Stimulated activated CD8-positive, alpha-beta memory T cell treated with anti-CD3 and anti-CD28 coated beads, Interleukin-2, amount 100 ng/mL, for 48 hours (primary cell): ENCODE data around the gene LIMD2.

Experiments used
- DNase-seq, 2 donors: peaks; one replicate each; pipeline ENCODE4 v3.0.0-alpha.2; 2020; ENCODE audit warnings: low read depth in 2 of 2

Gene LIMD2

GRCh38 chr17:63681530-63681929, 18.4 kb downstream of the LIMD2 start:
- no peak for DNase-seq

GRCh38 chr17:63680700-63681099, 19.2 kb downstream of the LIMD2 start:
- DNase-seq, result no peak

DNA sequence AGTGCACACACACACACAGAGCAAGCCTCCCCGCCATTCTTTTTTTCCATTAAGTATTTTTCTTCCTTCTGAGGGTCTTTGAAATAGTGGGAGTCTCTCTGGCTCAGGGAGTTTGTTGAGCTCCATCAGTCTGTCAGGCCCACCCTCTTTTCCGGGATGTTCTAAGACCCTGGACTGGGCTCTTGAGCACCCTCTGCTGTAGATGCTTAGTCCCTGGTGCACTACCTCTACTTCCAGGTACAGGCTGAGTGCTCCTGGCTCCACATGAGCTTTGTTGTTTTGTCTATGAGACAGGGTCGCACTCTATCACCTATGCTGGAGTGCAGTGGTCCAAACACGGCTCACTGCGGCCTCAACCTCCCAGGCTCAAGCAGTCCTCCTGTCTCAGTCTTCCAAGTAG, 20.7 kb downstream of the LIMD2 start:
- no peak for DNase-seq

GRCh38 chr17:63676584-63676983, 23.3 kb downstream of the LIMD2 start:
- no peak for DNase-seq

GRCh38 chr17:63675607-63676546, 24.0 kb downstream of the LIMD2 start:
- DNase-seq, result no peak

GRCh38 chr17:63675231-63675606, 24.7 kb downstream of the LIMD2 start:
- no peak for DNase-seq

- no peak for DNase-seq
Measured at GRCh38 chr17:63672856-63673255, 27.1 kb downstream of the LIMD2 start.

DNA sequence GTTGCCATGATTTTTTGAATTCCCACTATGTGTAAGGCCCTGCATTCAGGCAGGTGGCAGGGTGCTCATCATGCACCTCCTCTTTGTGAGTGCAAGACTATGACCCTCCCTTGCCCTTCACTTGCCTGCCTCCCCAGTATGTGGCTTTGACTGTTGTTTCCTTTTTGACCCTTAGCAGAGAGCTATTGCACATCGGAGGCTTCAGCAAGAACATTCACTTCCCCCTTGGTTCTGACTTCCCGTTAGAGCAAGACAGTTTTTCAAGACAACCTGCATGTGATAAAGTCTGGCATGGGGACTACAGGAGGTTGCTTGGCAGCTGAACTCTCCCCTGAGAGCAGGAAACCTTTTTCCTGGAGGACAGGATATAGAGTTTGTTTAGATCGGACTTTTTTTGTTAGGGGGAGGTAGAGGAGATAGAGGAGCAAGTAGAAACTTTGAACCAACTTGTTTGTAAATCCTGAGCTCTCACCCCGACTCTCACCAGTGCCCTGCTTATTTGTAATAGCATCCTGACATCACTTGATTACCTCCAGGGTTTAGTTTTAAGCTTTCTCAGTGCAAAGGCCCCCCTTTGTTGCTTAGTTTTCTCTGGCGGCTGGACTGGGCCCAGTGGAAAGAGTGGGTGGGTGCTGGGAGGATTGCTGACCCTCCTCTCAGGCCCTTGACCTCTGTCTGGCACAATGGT, 34.3 kb downstream of the LIMD2 start:
- no peak for DNase-seq

DNA sequence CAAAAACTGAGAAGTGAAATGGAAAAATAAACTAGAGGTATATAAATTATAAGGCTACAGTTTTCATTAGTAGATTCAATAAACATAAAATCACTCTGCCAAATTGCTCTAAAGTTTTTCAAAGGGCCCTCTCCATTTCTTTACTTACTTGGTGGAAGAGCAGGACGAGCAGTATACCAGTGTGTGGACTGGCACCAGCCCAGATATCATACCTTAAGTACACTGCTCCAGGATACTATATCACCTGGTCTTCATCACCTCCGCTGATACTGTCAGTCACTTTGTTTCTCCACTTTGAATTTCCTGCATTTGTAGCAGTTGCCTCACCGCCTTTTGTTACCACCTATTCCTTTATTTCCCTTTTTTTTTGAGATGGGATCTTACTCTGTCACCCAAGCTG, 40.1 kb downstream of the LIMD2 start:
- DNase-seq, result no peak

DNA sequence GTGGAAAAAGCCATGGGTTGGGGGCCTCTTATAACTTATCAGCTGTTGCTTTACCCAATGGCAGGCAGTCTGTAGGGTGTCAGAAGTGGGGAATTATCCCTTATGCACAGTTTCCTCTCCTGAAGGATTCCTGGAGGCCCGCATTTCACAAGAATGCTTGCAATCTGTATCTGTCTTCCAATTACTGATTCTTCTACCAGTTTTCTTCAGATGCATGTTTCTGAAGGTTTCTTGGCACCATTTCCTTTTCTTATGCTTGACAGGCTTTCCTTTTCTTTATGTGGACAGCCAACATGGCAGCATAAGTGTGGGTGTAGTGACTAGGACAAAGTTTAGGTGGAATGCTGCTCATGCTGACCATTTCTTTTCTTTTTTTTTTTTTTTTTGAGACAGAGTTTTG, 41.6 kb downstream of the LIMD2 start:
- no peak for DNase-seq

DNA sequence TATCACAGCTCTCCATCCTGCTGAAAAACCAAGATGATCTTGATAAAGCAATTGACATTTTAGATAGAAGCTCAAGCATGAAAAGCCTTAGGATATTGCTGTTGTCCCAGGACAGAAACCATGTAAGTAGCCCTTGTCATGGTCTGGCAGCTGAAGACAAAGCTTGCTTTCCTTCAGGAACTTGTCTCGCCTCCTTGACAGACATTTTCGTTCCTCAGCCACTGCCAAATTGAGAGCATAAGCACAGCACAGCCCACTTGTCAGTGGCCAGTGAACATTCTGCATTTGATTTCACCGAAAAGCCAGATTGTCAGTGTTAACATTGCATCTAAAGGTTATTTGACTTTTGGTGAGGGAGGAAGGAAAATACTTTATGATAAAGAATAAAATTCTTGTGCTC, 42.1 kb downstream of the LIMD2 start:
- no peak for DNase-seq

DNA sequence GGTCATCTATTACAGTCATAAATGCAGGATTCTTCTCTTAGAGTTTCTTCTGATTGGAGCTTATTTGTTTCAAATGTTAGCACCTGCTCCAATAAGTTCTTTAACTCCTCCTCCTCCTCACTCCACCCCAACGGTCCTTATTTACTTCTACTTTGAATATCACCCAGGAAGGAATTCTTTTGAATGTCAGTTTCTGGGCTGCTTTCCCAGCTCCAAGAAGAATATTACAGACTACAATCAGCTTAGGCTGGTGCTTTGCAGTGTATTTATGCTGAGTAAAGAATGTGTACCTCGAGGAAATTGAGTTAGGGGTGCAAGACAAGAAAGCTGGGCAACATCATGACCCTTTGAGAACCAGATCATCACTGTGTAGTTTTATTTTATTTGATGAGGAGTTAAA, 46.9 kb downstream of the LIMD2 start:
- DNase-seq, result no peak

- no peak for DNase-seq
Measured at GRCh38 chr17:63652106-63652505, 47.8 kb downstream of the LIMD2 start.

DNA sequence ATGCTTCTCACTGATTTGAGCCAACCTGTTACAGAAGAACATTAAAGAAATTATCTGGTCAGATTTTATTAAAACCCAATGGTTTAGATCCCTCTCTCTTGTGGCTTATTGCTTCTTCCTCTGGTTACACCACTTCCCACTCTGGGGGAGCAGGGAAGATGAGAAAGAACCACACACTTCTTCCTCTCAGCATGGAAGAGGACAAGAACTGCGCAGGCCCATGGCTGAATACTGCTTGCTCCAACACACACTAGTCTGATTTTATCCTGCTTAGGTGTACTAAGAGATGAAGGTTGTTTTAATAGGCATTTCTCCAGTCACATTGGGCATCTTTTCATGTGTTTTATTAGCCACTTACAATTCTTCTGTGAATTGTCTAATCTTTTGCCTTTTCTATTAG, 50.1 kb downstream of the LIMD2 start:
- no peak for DNase-seq

DNA sequence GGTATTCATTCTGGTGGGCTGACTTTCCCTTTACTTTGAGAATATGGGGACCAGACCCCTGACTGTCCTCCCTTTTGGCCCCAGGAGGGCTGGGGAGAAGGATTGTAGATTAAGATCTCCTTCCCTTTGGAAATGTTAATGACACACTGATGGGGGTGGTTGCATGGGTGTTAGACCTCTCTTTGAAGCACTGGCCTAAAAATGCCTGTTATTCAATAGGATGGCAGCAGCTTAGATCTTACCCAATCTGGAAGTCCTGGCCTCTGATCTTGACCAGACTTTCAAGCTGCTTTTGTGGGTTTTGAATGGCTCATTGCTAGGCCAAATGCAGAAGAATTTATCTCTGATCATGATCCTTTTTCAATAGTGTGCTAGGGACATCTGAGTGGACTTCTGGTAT, 52.0 kb downstream of the LIMD2 start:
- DNase-seq, result no peak

DNA sequence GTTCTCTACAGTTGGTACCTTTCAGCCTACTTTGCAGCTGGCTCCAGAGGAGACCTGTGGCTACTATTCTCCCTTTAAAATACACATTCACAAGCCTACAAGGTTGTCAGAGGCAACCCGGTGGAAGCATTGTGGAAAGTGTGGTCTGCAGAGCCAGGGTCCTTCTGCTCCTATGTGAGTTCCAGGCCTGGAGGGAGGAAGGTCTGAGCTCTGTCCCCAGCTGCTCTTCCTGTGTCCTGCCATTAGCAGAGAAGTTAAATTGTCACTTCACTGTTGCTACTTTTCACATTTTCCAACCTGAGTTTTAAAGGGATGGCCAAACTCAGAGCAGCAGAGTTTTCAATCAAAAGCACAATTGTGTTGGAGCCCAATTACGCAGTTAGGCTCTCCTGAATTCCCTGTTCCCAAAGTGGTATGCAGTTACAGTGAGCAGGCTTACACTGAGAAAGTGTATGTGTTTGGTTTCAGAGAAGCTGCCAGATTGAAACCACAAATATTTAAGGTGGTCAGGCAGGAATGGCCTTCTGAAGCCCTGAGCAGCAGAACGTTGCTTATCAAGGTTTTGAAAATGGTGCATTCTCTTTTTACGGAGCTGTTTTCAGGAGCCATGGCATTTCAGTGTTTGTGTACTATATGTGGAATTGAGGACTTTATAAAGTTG, 52.7 kb downstream of the LIMD2 start:
- no peak for DNase-seq

DNA sequence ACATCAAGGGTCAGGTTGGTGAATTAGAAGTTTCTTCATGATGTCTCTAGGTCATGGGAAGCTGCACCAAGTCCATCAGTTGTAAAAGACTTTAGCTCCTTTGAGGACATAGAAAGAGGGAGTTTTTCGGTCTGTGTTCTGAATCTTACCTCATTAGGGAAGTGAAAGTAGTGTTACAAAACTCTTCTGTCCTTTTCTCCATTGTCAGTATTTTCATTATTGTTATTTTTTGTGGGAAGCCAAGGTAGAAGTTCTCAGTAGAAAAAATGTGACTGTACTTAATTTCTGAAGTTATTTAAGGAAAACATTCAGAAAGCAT, 53.5 kb downstream of the LIMD2 start:
- DNase-seq, result no peak
